Measurements from ENCODE around the gene NUAK2. TPM values are rescaled to one million over a fixed set of nuclear protein-coding genes. Genes with fewer than 3 reads are reported as not detected.

Gene NUAK2
- total and polyA plus RNA-seq, 2 of the 4 experiments (the other 2 are of a cell fraction) = 7.2 to 17.6 TPM

DNA sequence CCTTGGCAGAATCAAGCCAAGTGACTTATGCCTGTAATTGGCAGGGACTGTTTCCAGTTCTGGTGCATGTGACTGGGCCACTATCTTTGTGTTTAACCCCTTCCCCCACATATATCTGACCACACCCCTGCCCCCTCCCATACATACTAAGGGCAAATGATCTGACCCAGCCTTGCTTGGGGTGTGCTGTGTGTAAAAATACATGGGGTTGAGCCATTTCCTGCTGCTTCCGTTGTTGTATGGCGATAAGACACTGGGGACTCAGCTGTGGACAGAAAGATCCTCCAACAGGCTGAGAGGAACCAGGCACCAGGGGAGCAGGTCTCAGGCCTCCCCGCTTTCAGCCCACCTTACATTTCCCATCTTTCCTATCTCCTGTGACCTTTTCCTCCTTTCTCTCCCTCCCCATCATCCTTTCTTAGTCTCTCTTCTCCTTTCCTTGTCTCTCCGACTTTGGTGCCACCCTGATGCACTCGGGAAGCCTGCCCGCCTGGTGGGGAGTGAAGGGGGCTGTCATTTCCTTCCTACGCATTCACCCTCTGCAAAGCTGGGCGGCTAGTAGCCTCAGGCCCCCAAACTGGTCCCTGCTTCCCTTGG is 54.1 kb downstream of the NUAK2 start:
- in situ Hi-C loops (cut with MboI; ENCODE audit: low sequenced_read_pairs) = loop anchor here (25.0 kb wide), 1 partner anchor 455 kb away; no protein-coding TSS in a partner anchor
- no TSS peak for BruUV-seq (replicated peaks)
- no peak for ATAC-seq (ENCODE audit: low read depth)
- H3K4me2 ChIP-seq (ENCODE audit: low read depth, low read length) = no peak overlapping the region
- H3K36me3 ChIP-seq (ENCODE audit: control insufficient read depth, insufficient read depth, low read length) = peaks cover 2% of the 10 kb centered on the region; the same call in 1 of the 2 replicates
- no peak overlapping the region for H3K27ac ChIP-seq (ENCODE audit: insufficient read depth, low read length)
- no peak overlapping the region for H3K4me3 ChIP-seq (ENCODE audit: insufficient read depth, low read depth, low read length)
- no peak for DNase-seq
- no peak overlapping the region for H3K56ac ChIP-seq (ENCODE audit: extremely low read depth, insufficient read depth, low read length)
- no peaks in the 10 kb centered on the region for H3K27me3 ChIP-seq (ENCODE audit: control insufficient read depth, insufficient read depth, low read length)
- H2BK120ac ChIP-seq (ENCODE audit: low read depth, low read length) = no peak overlapping the region
- H3K9me1 ChIP-seq (ENCODE audit: insufficient read depth, low read length) = peaks cover 19% of the 10 kb centered on the region
- no peak overlapping the region; the same call in 2 of the 3 replicates for H2BK15ac ChIP-seq (ENCODE audit: low read depth, low read length)
- H3K9me3 ChIP-seq (ENCODE audit: control insufficient read depth, insufficient read depth, low read length) = no peaks in the 10 kb centered on the region
- H3K23ac ChIP-seq (ENCODE audit: low read depth, low read length) = no peak overlapping the region
- CTCF ChIA-PET = no interaction called here
- H2AFZ ChIP-seq (replicated peaks; ENCODE audit: low read length, poor library complexity) = peak overlapping the region; percentile 37
- no peak overlapping the region for H3K18ac ChIP-seq (ENCODE audit: low read depth, low read length)
- peak overlapping the region; percentile 67 for H2AK9ac ChIP-seq (replicated peaks; ENCODE audit: low read depth, low read length, poor library complexity)
- no peak overlapping the region; the same call in 1 of the 2 replicates for H3K14ac ChIP-seq (replicated peaks; ENCODE audit: low read depth, low read length)
- no peaks in the 10 kb centered on the region for H4K20me1 ChIP-seq (ENCODE audit: insufficient read depth, low read length)
- intact Hi-C loops (cut with micrococcal nuclease) = no loop called here
- H3K79me1 ChIP-seq (ENCODE audit: low read depth in 1 of 2, low read length in 2 of 2) = peaks cover 0 to 10% of the 10 kb centered on the region in 2 experiments; a peak in 1 of 4 replicates
- H3K4ac ChIP-seq (ENCODE audit: low read depth, low read length) = no peak overlapping the region
- 100% methylated on average over 1 of the region's 8 CpGs; no CpG with 5 or more reads in 1 of the 2 experiments for WGBS, 2 experiments (ENCODE audit: extremely low coverage in 2 of 2, insufficient read length in 1 of 2)
- no peak overlapping the region for H4K8ac ChIP-seq (ENCODE audit: low read depth in 2 of 2, low read length in 2 of 2)
- no peak overlapping the region for H4K91ac ChIP-seq (ENCODE audit: insufficient read depth, low read depth, low read length)
- no peak overlapping the region for H4K5ac ChIP-seq (ENCODE audit: low read depth, low read length)
- TF ChIP-seq SMC3 (IDR thresholded peaks at IDR 0.05; ENCODE audit: low read depth, low read length) (no peak), USF2 (IDR thresholded peaks at IDR 0.05; ENCODE audit: low read depth, low read length) (no peak), FOS (IDR thresholded peaks at IDR 0.05; ENCODE audit: low read depth, low read length) (no peak), BHLHE40 (IDR thresholded peaks at IDR 0.05; ENCODE audit: low read depth, low read length) (no peak), NFE2L2 (IDR thresholded peaks at IDR 0.05; ENCODE audit: low read depth, low read length) (no peak), CHD1 (IDR thresholded peaks at IDR 0.05; ENCODE audit: low read depth, low read length) (no peak), MXI1 (IDR thresholded peaks at IDR 0.05; ENCODE audit: borderline replicate concordance, low read depth, low read length) (no peak), MAFK (IDR thresholded peaks at IDR 0.05; ENCODE audit: low read depth, low read length) (no peak), POLR2A (IDR thresholded peaks at IDR 0.05; ENCODE audit: low read depth, low read length) (no peak), CTCF (conservative IDR thresholded peaks at IDR 0.05; ENCODE audit: low read depth, low read length) (no peak), RFX5 (IDR thresholded peaks at IDR 0.05; ENCODE audit: low read depth, low read length) (no peak), RCOR1 (IDR thresholded peaks at IDR 0.05; ENCODE audit: insufficient replicate concordance, low read length) (no peak), MAZ (IDR thresholded peaks at IDR 0.05; ENCODE audit: borderline replicate concordance, low read depth, low read length) (no peak), CEBPB (IDR thresholded peaks at IDR 0.05; ENCODE audit: low read depth, low read length) (no peak), RAD21 (IDR thresholded peaks at IDR 0.05; ENCODE audit: low read length) (no peak)
- TF ChIP-seq, protein P1, sequence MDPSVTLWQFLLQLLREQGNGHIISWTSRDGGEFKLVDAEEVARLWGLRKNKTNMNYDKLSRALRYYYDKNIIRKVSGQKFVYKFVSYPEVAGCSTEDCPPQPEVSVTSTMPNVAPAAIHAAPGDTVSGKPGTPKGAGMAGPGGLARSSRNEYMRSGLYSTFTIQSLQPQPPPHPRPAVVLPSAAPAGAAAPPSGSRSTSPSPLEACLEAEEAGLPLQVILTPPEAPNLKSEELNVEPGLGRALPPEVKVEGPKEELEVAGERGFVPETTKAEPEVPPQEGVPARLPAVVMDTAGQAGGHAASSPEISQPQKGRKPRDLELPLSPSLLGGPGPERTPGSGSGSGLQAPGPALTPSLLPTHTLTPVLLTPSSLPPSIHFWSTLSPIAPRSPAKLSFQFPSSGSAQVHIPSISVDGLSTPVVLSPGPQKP (IDR thresholded peaks at IDR 0.05; ENCODE audit: borderline replicate concordance, low read depth, low read length) = no peak
- no peak overlapping the region for H2BK5ac ChIP-seq (ENCODE audit: low read depth, low read length, poor library complexity, severe bottlenecking)
- POLR2A ChIA-PET (ENCODE audit: unreplicated experiment) = no interaction called here
- peaks cover 20% of the 10 kb centered on the region for H3K4me1 ChIP-seq (ENCODE audit: control insufficient read depth, insufficient read depth, low read length)
- no peak overlapping the region for H2BK20ac ChIP-seq (ENCODE audit: low read depth, low read length)
- H3K9ac ChIP-seq (ENCODE audit: low read depth, low read length) = no peak overlapping the region
- dilution Hi-C loops (cut with HindIII; ENCODE audit: low sequenced_read_pairs, unreplicated experiment) = no loop called here
- H2AK5ac ChIP-seq (ENCODE audit: low read depth, low read length) = peak overlapping the region; percentile 59; the same call in 1 of the 2 replicates
